GM13977 (cell line): ENCODE measurements around the gene CASZ1.
A peak's percentile ranks its signal among the peaks of the same experiment; 100 is the strongest.

Experiments
- DNase-seq: peaks from one replicate; pipeline ENCODE4 v3.0.0; 2012; ENCODE audit warnings: low spot score
- CTCF ChIP-seq: IDR thresholded peaks from 2 replicates; pipeline ENCODE4 v1.5.1; 2012; ENCODE audit warnings: mild to moderate bottlenecking, control low read depth; ENCODE audit not compliant: insufficient read depth; ENCODE audit errors: extremely low read depth, missing control alignments
- in situ Hi-C: fragments of 300-500 bp; cut with MboI; formaldehyde crosslinking; loops from one replicate; pipeline ENCODE4 v1.12.0; 2022; ENCODE audit warnings: low sequenced_read_pairs, low pct_unique_long_range_greater_than_20kb, mixed read lengths, inconsistent platforms; ENCODE audit not compliant: unreplicated experiment

Gene CASZ1

GRCh38 chr1:10693152-10693496, 103.3 kb downstream of the CASZ1 start:
- in situ Hi-C loops, result no loop called here
- DNase-seq, result no peak
- TF ChIP-seq CTCF, result no peak

- peak; percentile 83 for DNase-seq
- in situ Hi-C loops, result no loop called here
- peak; percentile 70 for TF ChIP-seq CTCF
Measured at GRCh38 chr1:10692401-10693021, 103.9 kb downstream of the CASZ1 start.

GRCh38 chr1:10691740-10692125, 104.7 kb downstream of the CASZ1 start:
- TF ChIP-seq CTCF, result no peak
- in situ Hi-C loops, result no loop called here
- no peak for DNase-seq

GRCh38 chr1:10691075-10691739, 105.2 kb downstream of the CASZ1 start:
- no peak for TF ChIP-seq CTCF
- in situ Hi-C loops, result no loop called here

GRCh38 chr1:10690484-10690883, 106.0 kb downstream of the CASZ1 start:
- in situ Hi-C loops, result no loop called here
- peak; percentile 21 for TF ChIP-seq CTCF
- DNase-seq, result no peak

More at GRCh38 chr1:10691075-10691739, 105.2 kb downstream of the CASZ1 start:
- DNase-seq, result no peak

GRCh38 chr1:10688409-10688786, 108.0 kb downstream of the CASZ1 start:
- no peak for DNase-seq
- in situ Hi-C loops, result no loop called here
- no peak for TF ChIP-seq CTCF
